GM12872 (cell line): Measurements from ENCODE around the gene METTL16.

Experiments used
- CTCF ChIP-seq: IDR thresholded peaks from 3 replicates; pipeline ENCODE4 v1.5.1; 2011; ENCODE audit warnings: low read depth, mild to moderate bottlenecking, low read length, moderate library complexity; ENCODE audit not compliant: insufficient read depth

METTL16 gene

GRCh38 chr17:2508035-2508434, 3.7 kb downstream of the METTL16 start:
- TF ChIP-seq CTCF: no peak

- TF ChIP-seq CTCF: no peak
Measured at GRCh38 chr17:2503627-2504026, 8.1 kb downstream of the METTL16 start.

- no peak for TF ChIP-seq CTCF
Measured at GRCh38 chr17:2502871-2503580, 8.7 kb downstream of the METTL16 start.

DNA sequence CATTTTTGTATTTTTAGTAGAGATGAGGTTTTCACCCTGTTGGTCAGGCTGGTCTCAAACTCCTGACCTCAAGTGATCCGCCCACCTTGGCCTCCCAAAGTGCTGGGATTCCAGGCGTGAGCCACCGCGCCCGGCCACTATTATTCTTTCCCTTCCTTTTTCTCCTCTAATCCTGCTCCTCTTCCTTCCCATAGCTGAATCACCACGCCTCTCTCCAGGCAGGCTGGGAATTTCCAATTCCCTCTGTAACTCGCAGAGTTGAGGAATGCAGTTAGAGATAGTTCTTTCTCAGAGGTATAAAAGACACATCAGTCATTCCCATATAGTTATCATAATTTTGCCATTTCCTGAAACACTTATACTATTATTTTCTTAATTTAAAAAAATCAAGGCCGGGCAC, 11.2 kb downstream of the METTL16 start:
- TF ChIP-seq CTCF: no peak

DNA sequence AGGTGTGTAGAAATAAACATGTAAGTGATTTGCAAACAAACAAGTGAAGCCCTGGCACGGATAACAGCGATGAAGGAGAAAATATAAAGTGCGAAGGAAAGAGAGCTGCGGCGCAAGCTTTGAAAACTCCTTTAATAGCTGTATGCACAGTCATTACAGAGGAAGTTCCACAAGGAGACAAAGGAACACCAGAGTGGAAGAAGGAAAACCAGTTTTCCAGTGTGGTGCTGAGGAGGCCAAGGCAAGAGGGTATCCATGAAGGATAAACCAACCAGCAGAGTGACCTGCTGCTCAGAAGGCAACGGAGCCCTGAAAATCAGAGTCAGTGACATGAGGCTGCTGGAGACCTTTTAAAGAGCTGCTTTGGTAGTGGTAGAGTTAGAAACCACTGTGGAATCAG, 24.4 kb downstream of the METTL16 start:
- TF ChIP-seq CTCF: no peak

DNA sequence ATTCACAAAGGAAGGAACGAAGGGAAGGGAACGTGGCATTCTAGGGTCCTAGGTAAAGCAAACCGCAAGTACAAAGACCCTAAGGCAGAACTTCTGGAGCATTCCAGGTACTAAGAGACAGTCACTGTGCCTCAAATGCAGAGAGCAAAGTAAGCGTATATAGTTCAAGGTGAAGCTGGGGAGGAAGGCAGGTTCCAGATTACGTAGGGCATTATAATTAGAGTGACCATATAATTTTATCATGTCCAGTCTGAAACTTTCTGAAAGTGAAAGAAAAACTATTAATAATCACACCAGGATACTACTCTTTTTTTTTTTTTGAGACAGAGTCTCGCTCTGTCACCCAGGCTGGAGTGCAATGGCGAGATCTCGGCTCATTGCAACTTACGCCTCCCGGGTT, 25.7 kb downstream of the METTL16 start:
- no peak for TF ChIP-seq CTCF

GRCh38 chr17:2485543-2485942, 26.1 kb downstream of the METTL16 start:
- TF ChIP-seq CTCF: no peak

GRCh38 chr17:2484876-2485275, 26.8 kb downstream of the METTL16 start:
- no peak for TF ChIP-seq CTCF
